ENCODE measurements around the gene MCC. TPM values are rescaled to one million over a fixed set of nuclear protein-coding genes. Genes with fewer than 3 reads are reported as not detected.

Gene MCC
- total RNA-seq, 2 donors from 2014 or later = 7.5 to 9.9 TPM

DNA sequence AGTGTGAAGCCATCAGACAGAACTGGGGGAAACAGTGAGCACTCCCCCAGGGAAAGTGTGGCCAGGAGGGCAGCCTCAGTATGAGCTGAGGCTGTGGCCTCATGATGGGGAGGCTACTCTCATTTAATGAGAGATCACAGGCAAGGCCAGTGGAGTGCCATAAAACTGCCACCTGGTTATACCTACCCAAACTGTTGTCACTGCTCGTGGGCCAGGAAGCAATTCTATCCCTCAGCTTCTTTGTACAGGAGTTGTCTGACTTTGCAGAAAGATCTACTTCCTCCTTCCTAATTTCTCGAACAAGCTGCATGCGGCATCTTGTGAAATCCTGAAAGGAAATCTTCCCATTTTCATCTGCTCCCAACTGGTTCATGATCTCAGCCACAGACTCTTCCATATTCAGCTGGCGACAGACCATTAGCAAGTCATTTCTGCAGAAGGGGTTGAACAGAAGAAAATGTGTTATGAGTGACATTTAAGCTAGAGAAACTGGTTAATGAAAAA lies 103.4 kb downstream of the MCC start:
- intact Hi-C loops (cut with DNase I) = no loop called here
- no peaks in the 10 kb centered on the region for H3K27me3 ChIP-seq
- peaks cover 3% of the 10 kb centered on the region for H3K4me1 ChIP-seq
- TF ChIP-seq POLR2A (IDR thresholded peaks at IDR 0.05) = no peak
- TF ChIP-seq, protein P1, sequence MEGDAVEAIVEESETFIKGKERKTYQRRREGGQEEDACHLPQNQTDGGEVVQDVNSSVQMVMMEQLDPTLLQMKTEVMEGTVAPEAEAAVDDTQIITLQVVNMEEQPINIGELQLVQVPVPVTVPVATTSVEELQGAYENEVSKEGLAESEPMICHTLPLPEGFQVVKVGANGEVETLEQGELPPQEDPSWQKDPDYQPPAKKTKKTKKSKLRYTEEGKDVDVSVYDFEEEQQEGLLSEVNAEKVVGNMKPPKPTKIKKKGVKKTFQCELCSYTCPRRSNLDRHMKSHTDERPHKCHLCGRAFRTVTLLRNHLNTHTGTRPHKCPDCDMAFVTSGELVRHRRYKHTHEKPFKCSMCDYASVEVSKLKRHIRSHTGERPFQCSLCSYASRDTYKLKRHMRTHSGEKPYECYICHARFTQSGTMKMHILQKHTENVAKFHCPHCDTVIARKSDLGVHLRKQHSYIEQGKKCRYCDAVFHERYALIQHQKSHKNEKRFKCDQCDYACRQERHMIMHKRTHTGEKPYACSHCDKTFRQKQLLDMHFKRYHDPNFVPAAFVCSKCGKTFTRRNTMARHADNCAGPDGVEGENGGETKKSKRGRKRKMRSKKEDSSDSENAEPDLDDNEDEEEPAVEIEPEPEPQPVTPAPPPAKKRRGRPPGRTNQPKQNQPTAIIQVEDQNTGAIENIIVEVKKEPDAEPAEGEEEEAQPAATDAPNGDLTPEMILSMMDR (IDR thresholded peaks at IDR 0.05) = no peak
- no peaks in the 10 kb centered on the region for H3K9me3 ChIP-seq
- H3K36me3 ChIP-seq (replicated peaks in 1 of 2; ENCODE audit: insufficient read depth in 1 of 2, low read depth in 2 of 2) = no peaks in the 10 kb centered on the region
- ATAC-seq = no peak
- no peak for DNase-seq
- no peak overlapping the region for H3K4me3 ChIP-seq
- no peak overlapping the region for H3K27ac ChIP-seq
- WGBS, 2 donors = 74 to 87% methylated on average over 4 of the region's 4 CpGs

DNA sequence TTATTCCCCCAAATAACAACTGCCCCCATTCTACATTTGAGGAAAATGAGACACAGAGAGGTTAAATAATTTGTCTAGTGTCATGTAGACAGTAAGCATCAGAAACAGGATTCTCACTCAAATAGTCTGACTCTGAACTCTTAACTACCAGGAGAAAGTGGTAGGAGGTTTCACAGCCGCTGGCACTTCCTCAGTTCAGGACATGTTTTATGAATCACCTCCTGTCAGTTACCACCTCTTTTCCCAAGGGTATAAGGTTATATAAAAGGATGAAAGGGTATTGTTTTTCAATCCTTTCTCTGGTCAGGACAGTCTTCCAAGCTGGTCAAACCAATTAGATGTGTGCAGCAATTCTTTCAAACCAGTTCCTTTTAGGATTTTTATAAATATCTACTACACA lies 105.5 kb downstream of the MCC start:
- DNase-seq = no peak
- no peak for ATAC-seq
- intact Hi-C loops (cut with DNase I) = no loop called here
- H3K36me3 ChIP-seq (replicated peaks in 1 of 2; ENCODE audit: insufficient read depth in 1 of 2, low read depth in 2 of 2) = no peaks in the 10 kb centered on the region
- H3K4me1 ChIP-seq = peaks cover 3% of the 10 kb centered on the region
- WGBS, 2 donors = 65 to 88% methylated on average over 1 of the region's 1 CpG
- TF ChIP-seq, protein P1 (IDR thresholded peaks at IDR 0.05) = no peak
- TF ChIP-seq POLR2A (IDR thresholded peaks at IDR 0.05) = no peak
- no peak overlapping the region for H3K4me3 ChIP-seq
- H3K9me3 ChIP-seq = no peaks in the 10 kb centered on the region
- no peaks in the 10 kb centered on the region for H3K27me3 ChIP-seq
- no peak overlapping the region for H3K27ac ChIP-seq

DNA sequence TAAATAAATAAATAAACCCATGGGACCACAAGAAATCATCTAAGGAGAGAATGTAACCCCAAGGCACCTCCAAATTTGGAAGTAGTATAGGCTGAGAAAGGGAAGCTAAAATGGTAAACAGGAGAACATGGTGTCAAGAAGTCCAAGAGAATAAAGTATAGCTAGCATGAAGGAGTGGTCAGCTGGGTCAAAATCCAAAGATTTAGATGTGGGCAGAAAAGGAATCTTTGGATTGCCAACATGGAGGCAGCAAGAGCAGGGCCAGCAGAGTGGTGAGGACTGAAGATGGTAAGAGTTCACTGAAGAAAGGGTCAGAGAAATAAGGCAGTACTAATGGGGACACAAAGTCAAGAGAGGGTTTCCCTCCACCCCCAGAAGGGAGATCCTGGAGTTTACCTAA lies 106.5 kb downstream of the MCC start:
- intact Hi-C loops (cut with DNase I) = no loop called here
- TF ChIP-seq POLR2A (IDR thresholded peaks at IDR 0.05) = no peak
- TF ChIP-seq, protein P1 (IDR thresholded peaks at IDR 0.05) = no peak
- no peaks in the 10 kb centered on the region for H3K9me3 ChIP-seq
- H3K27me3 ChIP-seq = no peaks in the 10 kb centered on the region
- H3K36me3 ChIP-seq (replicated peaks in 1 of 2; ENCODE audit: insufficient read depth in 1 of 2, low read depth in 2 of 2) = no peaks in the 10 kb centered on the region
- no peak overlapping the region for H3K27ac ChIP-seq
- DNase-seq = no peak
- peaks cover 3% of the 10 kb centered on the region for H3K4me1 ChIP-seq
- no peak for ATAC-seq
- no peak overlapping the region for H3K4me3 ChIP-seq

DNA sequence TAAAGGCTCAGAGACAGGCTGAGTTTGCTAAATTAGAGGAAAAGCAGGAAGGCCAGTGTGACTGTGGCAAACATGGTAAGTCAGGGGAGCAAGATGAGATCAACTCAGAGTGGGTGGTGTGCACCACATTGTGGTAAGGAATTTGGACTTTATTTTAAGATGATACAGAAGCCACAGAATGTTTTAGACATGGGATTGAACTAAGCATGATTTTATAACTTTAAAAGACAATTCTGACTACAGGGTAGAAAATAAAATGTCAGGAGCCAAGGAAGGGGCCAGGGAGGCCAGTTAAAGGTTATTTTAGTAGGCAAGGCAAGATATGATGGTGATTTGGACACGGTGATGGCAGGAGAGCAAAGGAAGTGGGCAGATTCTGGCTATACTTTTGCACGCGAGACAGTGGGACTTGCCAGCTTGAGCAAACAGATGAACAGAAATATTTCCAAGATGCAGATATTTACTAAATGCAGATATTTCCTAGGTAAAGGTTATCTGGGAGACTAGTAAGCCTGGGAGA lies 107.4 kb downstream of the MCC start:
- Histone ChIP-seq H3K36me3 (replicated peaks in 1 of 2; ENCODE audit: insufficient read depth in 1 of 2, low read depth in 2 of 2) (no peaks in the 10 kb centered on the region), H3K9me3 (no peaks in the 10 kb centered on the region), H3K4me1 (peaks cover 3% of the 10 kb centered on the region), H3K4me3 (no peak overlapping the region), H3K27ac (no peak overlapping the region), H3K27me3 (no peaks in the 10 kb centered on the region)
- DNase-seq = no peak
- WGBS, 2 donors = 65 to 71% methylated on average over 3 of the region's 3 CpGs
- intact Hi-C loops (cut with DNase I) = no loop called here
- ATAC-seq = no peak
- TF ChIP-seq, protein P1 (IDR thresholded peaks at IDR 0.05) = no peak
- TF ChIP-seq POLR2A (IDR thresholded peaks at IDR 0.05) = no peak
